ENCODE results near the gene FBN2.

Gene FBN2

DNA sequence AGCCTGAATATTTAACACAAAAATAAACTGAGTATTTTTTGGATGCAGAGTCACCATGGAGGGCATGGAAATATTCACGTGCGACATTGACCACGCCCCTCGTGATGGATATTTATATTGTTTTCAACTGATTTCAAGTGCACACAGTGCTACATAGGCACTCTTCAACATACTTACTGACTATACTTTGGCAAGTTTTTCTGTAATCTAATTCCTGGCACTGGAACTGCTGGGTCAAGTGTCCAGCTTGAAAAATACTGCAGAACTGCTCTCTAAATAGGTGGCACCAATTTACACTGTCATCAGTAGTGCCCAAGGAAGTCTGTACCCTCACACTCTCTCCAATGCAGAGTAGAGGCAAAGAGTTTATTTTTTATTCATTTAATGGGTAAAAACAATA is 65.1 kb downstream of the FBN2 start:
- no peak for TF ChIP-seq CTCF (conservative IDR thresholded peaks at IDR 0.05; ENCODE audit: control insufficient read depth, insufficient read depth, low read depth, low read length)
- H3K4me3 ChIP-seq (ENCODE audit: control insufficient read depth, low read depth, low read length) = no peak overlapping the region
- DNase-seq (ENCODE audit: low read depth) = no peak

GRCh38 chr5:128472036-128472435 is 66.0 kb downstream of the FBN2 start:
- no peak for DNase-seq (ENCODE audit: low read depth)
- TF ChIP-seq CTCF (conservative IDR thresholded peaks at IDR 0.05; ENCODE audit: control insufficient read depth, insufficient read depth, low read depth, low read length) = no peak
- H3K4me3 ChIP-seq (ENCODE audit: control insufficient read depth, low read depth, low read length) = no peak overlapping the region

DNA sequence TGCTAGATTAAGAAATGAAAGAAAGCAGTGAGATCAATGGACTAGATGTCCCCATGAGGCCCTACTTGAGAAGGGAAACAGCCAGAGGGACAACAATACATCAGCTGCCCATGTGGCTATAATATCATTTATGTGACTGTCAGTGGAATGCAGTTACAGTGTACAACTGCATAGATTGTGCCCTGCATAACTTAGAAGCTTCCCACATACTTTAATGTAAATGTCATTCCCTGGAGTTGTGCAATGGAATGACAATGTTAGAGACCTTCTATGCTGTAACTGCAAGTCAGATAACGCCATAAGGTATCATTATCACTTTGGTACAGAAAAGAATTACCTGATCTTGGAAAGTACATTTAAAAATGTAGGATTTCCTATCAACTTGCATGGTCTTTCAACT is 67.4 kb downstream of the FBN2 start:
- no peak for TF ChIP-seq CTCF (conservative IDR thresholded peaks at IDR 0.05; ENCODE audit: control insufficient read depth, insufficient read depth, low read depth, low read length)
- DNase-seq (ENCODE audit: low read depth) = peak; percentile 11
- no peak overlapping the region for H3K4me3 ChIP-seq (ENCODE audit: control insufficient read depth, low read depth, low read length)

- peak; percentile 31 for DNase-seq (ENCODE audit: low read depth)
- TF ChIP-seq CTCF (conservative IDR thresholded peaks at IDR 0.05; ENCODE audit: control insufficient read depth, insufficient read depth, low read depth, low read length) = no peak
- no peak overlapping the region for H3K4me3 ChIP-seq (ENCODE audit: control insufficient read depth, low read depth, low read length)
These were observed 68.1 kb downstream of the FBN2 start for GRCh38 chr5:128469912-128470311.

GRCh38 chr5:128466980-128467379 is 71.1 kb downstream of the FBN2 start:
- no peak overlapping the region for H3K4me3 ChIP-seq (ENCODE audit: control insufficient read depth, low read depth, low read length)
- no peak for TF ChIP-seq CTCF (conservative IDR thresholded peaks at IDR 0.05; ENCODE audit: control insufficient read depth, insufficient read depth, low read depth, low read length)
- no peak for DNase-seq (ENCODE audit: low read depth)

- peak; percentile 21 for DNase-seq (ENCODE audit: low read depth)
- TF ChIP-seq CTCF (conservative IDR thresholded peaks at IDR 0.05; ENCODE audit: control insufficient read depth, insufficient read depth, low read depth, low read length) = no peak
- H3K4me3 ChIP-seq (ENCODE audit: control insufficient read depth, low read depth, low read length) = no peak overlapping the region
These were observed 71.5 kb downstream of the FBN2 start for GRCh38 chr5:128466554-128466953.

GRCh38 chr5:128464596-128464995 is 73.4 kb downstream of the FBN2 start:
- TF ChIP-seq CTCF (conservative IDR thresholded peaks at IDR 0.05; ENCODE audit: control insufficient read depth, insufficient read depth, low read depth, low read length) = no peak
- peak; percentile 39 for DNase-seq (ENCODE audit: low read depth)
- no peak overlapping the region for H3K4me3 ChIP-seq (ENCODE audit: control insufficient read depth, low read depth, low read length)
